ENCODE measurements around the gene PGGT1B.

DNA sequence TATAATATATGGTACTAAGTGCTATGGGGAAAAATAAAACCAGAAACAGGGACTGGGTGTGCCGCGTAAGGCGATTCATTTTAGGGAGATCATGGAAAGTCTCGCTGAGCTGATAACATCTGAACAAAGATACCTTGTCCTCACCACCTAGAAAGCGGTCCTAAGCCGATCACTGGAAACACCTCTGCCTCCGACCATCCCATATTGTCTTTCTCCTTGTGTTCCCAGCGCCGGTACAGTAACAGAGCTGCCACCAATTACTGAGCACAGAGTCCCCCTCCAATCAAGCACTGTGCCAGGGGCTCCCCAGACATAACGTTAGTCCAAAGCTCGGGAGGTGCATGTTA is 33.1 kb upstream of the PGGT1B start:
- TF ChIP-seq, protein P1, sequence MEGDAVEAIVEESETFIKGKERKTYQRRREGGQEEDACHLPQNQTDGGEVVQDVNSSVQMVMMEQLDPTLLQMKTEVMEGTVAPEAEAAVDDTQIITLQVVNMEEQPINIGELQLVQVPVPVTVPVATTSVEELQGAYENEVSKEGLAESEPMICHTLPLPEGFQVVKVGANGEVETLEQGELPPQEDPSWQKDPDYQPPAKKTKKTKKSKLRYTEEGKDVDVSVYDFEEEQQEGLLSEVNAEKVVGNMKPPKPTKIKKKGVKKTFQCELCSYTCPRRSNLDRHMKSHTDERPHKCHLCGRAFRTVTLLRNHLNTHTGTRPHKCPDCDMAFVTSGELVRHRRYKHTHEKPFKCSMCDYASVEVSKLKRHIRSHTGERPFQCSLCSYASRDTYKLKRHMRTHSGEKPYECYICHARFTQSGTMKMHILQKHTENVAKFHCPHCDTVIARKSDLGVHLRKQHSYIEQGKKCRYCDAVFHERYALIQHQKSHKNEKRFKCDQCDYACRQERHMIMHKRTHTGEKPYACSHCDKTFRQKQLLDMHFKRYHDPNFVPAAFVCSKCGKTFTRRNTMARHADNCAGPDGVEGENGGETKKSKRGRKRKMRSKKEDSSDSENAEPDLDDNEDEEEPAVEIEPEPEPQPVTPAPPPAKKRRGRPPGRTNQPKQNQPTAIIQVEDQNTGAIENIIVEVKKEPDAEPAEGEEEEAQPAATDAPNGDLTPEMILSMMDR (IDR thresholded peaks at IDR 0.05), result no peak
- TF ChIP-seq POLR2AphosphoS5 (IDR thresholded peaks at IDR 0.05), result no peak

All from sigmoid colon (tissue), 4 donors.